HEK293T (cell line): ENCODE measurements around the gene NOP53.

Experiments
- BHLHE40 ChIP-seq: fragments of 450-650 bp; IDR thresholded peaks from 2 replicates; pipeline ENCODE4 v1.6.1; 2016; ENCODE audit warnings: mild to moderate bottlenecking, moderate library complexity, borderline replicate concordance
- CTBP1 ChIP-seq: fragments of 450-650 bp; IDR thresholded peaks from 2 replicates; pipeline ENCODE4 v1.6.1; 2016; ENCODE audit warnings: borderline replicate concordance
- ELF4 ChIP-seq: fragments of 450-650 bp; IDR thresholded peaks from 2 replicates; pipeline ENCODE4 v1.6.1; 2017; ENCODE audit warnings: antibody characterized with exemption
- FOXA1 ChIP-seq: fragments of 450-650 bp; IDR thresholded peaks from 2 replicates; pipeline ENCODE4 v1.6.1; 2016; ENCODE audit warnings: mild to moderate bottlenecking
- FOXM1 ChIP-seq: fragments of 450-650 bp; IDR thresholded peaks from 2 replicates; pipeline ENCODE4 v1.6.1; 2017; ENCODE audit warnings: mild to moderate bottlenecking, borderline replicate concordance
- L3MBTL2 ChIP-seq: fragments of 450-650 bp; conservative IDR thresholded peaks from 2 replicates; pipeline ENCODE4 v1.6.1; 2016; ENCODE audit warnings: mild to moderate bottlenecking
- LEF1 ChIP-seq: fragments of 450-650 bp; IDR thresholded peaks from 2 replicates; pipeline ENCODE4 v1.6.1; 2017; ENCODE audit warnings: mild to moderate bottlenecking, borderline replicate concordance
- SP1 ChIP-seq: fragments of 450-650 bp; IDR thresholded peaks from 2 replicates; pipeline ENCODE4 v1.6.1; 2017
- SUZ12 ChIP-seq: fragments of 450-650 bp; IDR thresholded peaks from 2 replicates; pipeline ENCODE4 v1.6.1; 2016; ENCODE audit warnings: mild to moderate bottlenecking
- TARDBP ChIP-seq: fragments of 450-650 bp; IDR thresholded peaks from 2 replicates; pipeline ENCODE4 v1.6.1; 2016
- ZNF384 ChIP-seq: fragments of 450-650 bp; IDR thresholded peaks from 2 replicates; pipeline ENCODE4 v1.6.1; 2016

GRCh38 chr19:47801270-47801669 is 55.9 kb downstream of the NOP53 start:
- TF ChIP-seq LEF1 (no peak), FOXA1 (no peak), BHLHE40 (no peak), SP1 (no peak), L3MBTL2 (no peak), TARDBP (no peak), ELF4 (no peak), SUZ12 (no peak), FOXM1 (no peak), ZNF384 (no peak), CTBP1 (no peak)
